ENCODE data around the gene GLCE. TPM values are rescaled to one million over a fixed set of nuclear protein-coding genes. Genes with fewer than 3 reads are reported as not detected.

The GLCE gene
- 7.6 TPM for total RNA-seq
- long read RNA-seq, full-length matches to known transcripts = 16 of 20 reads
- long read RNA-seq, partial matches to known transcripts = 1 of 20 reads
- long read RNA-seq, other reads (novel, unspliced or antisense) = 3 of 20 reads

GRCh38 chr15:69160141-69160993 is at the start of gene GLCE:
Gene GLCE, plus strand, starts transcription at chr15:69160635. Its CDS starts 95,172 bp downstream, at chr15:69255807.
- intact Hi-C loops (cut with DNase I) = loop anchor here (10.0 kb wide), 2 partner anchors 104 to 106 kb away; no protein-coding TSS in a partner anchor
- ATAC-seq (ENCODE audit: poor library complexity) (peak; percentile 99), DNase-seq (peak; percentile 97)

- DNase-seq = no peak
- intact Hi-C loops (cut with DNase I) = no loop called here
- ATAC-seq (ENCODE audit: poor library complexity) = no peak
These were observed 46.0 kb upstream of the GLCE start for GRCh38 chr15:69114331-69114928.

- ATAC-seq (ENCODE audit: poor library complexity) (no peak), DNase-seq (no peak)
- intact Hi-C loops (cut with DNase I) = no loop called here
These were observed 45.4 kb upstream of the GLCE start for GRCh38 chr15:69115031-69115430.

- intact Hi-C loops (cut with DNase I) = no loop called here
- DNase-seq (no peak), ATAC-seq (ENCODE audit: poor library complexity) (no peak)
These were observed 44.0 kb upstream of the GLCE start for GRCh38 chr15:69116391-69116790.

GRCh38 chr15:69117431-69117871 is 43.0 kb upstream of the GLCE start:
- DNase-seq (no peak), ATAC-seq (ENCODE audit: poor library complexity) (no peak)
- intact Hi-C loops (cut with DNase I) = no loop called here

GRCh38 chr15:69118089-69118488 is 42.3 kb upstream of the GLCE start:
- DNase-seq (no peak), ATAC-seq (ENCODE audit: poor library complexity) (no peak)
- intact Hi-C loops (cut with DNase I) = no loop called here

GRCh38 chr15:69119001-69119400 is 41.4 kb upstream of the GLCE start:
- no peak for ATAC-seq (ENCODE audit: poor library complexity)
- DNase-seq = no peak
- intact Hi-C loops (cut with DNase I) = no loop called here

- intact Hi-C loops (cut with DNase I) = no loop called here
- ATAC-seq (ENCODE audit: poor library complexity) (no peak), DNase-seq (no peak)
These were observed 40.6 kb upstream of the GLCE start for GRCh38 chr15:69119683-69120395.

- no peak for DNase-seq
- no peak for ATAC-seq (ENCODE audit: poor library complexity)
- intact Hi-C loops (cut with DNase I) = no loop called here
These were observed 39.7 kb upstream of the GLCE start for GRCh38 chr15:69120732-69121131.

- DNase-seq = no peak
- intact Hi-C loops (cut with DNase I) = no loop called here
These were observed 39.1 kb upstream of the GLCE start for GRCh38 chr15:69121198-69121828.

GRCh38 chr15:69125236-69125635 is 35.2 kb upstream of the GLCE start:
- intact Hi-C loops (cut with DNase I) = no loop called here
- ATAC-seq (ENCODE audit: poor library complexity) (peak; percentile 18), DNase-seq (no peak)

More at GRCh38 chr15:69121198-69121828, 39.1 kb upstream of the GLCE start:
- no peak for ATAC-seq (ENCODE audit: poor library complexity)

- intact Hi-C loops (cut with DNase I) = no loop called here
- DNase-seq (no peak), ATAC-seq (ENCODE audit: poor library complexity) (peak; percentile 37)
These were observed 34.4 kb upstream of the GLCE start for GRCh38 chr15:69126054-69126469.

- intact Hi-C loops (cut with DNase I) = no loop called here
- ATAC-seq (ENCODE audit: poor library complexity) = no peak
- no peak for DNase-seq
These were observed 33.1 kb upstream of the GLCE start for GRCh38 chr15:69127306-69127705.

GRCh38 chr15:69128667-69129311 is 31.6 kb upstream of the GLCE start:
- DNase-seq = peak; percentile 70
- peak; percentile 65 for ATAC-seq (ENCODE audit: poor library complexity)
- intact Hi-C loops (cut with DNase I) = no loop called here

- peak; percentile 63 for ATAC-seq (ENCODE audit: poor library complexity)
- no peak for DNase-seq
- intact Hi-C loops (cut with DNase I) = no loop called here
These were observed 28.8 kb upstream of the GLCE start for GRCh38 chr15:69131362-69132220.

- DNase-seq = no peak
- intact Hi-C loops (cut with DNase I) = no loop called here
- no peak for ATAC-seq (ENCODE audit: poor library complexity)
These were observed 28.0 kb upstream of the GLCE start for GRCh38 chr15:69132430-69132829.
